K562 (cell line): ENCODE data around the gene RPL22. TPM values are rescaled to one million over a fixed set of nuclear protein-coding genes. Genes with fewer than 3 reads are reported as not detected.

Experiments used
- ATAC-seq: fragments of 200-7000 bp; cut with Tn5 transposase; 3 replicates; pipeline ENCODE4 v1.9.1; 2020; ENCODE audit warnings: moderate library complexity
- BruUV-seq: library from RNA; stranded (reverse); fragments of 400-500 nt; replicated peaks from 2 replicates; lab custom pipeline; 2021; lab: Mats Ljungman, UMichigan
- CTCF ChIA-PET: fragments of 300-600 bp; formaldehyde crosslinking; extraction: SDS; loops from one replicate; lab custom pipeline; 2021; ENCODE audit warnings: low intra/inter-chr PET ratio; lab: Yijun Ruan, JAX
- POLR2A ChIA-PET: fragments of 300-600, 350-650 bp; sonication (Branson Sonifier 250); formaldehyde crosslinking; extraction: SDS; loops from one replicate; lab custom pipeline; 2021; ENCODE audit warnings: antibody characterized with exemption, inconsistent platforms; lab: Yijun Ruan, JAX
- DNase-seq, 4 experiments: peaks; one replicate each; pipeline versions ENCODE4 v3.0.0 to v3.0.0-alpha.2; 2011 to 2018; ENCODE audit warnings: low spot score in 3 of 4, mixed read lengths in 3 of 4; ENCODE audit errors: extremely low read depth in 1 of 4
- FAIRE-seq: peaks from 2 replicates; lab custom pipeline; 2011; peaks lifted over from hg19 to GRCh38; lab: Jason Lieb, UNC
- H2AFZ ChIP-seq: 2 replicates; pipeline ENCODE4 v1.6.0; 2011; ENCODE audit warnings: low read depth, low read length, control low read depth, inconsistent platforms
- H3K27ac ChIP-seq: fragments of 200-600 bp; 3 replicates; pipeline ENCODE4 v1.8.0; 2011; ENCODE audit warnings: low read depth, mild to moderate bottlenecking, control low read depth, inconsistent platforms, low read length, moderate library complexity, mixed read lengths; ENCODE audit errors: extremely low read depth
- H3K27me3 ChIP-seq, 2 experiments: fragments of 300-600 bp in 1 of 2; 2 replicates in 1 of 2; 3 replicates in 1 of 2; pipeline versions ENCODE4 v1.6.0 to v1.8.0; 2011; ENCODE audit warnings: inconsistent platforms in 2 of 2, low read length in 2 of 2, mild to moderate bottlenecking in 1 of 2, mixed read lengths in 1 of 2, moderate library complexity in 1 of 2; ENCODE audit not compliant: control insufficient read depth in 2 of 2, insufficient read depth in 2 of 2
- H3K36me3 ChIP-seq: fragments of 300-600 bp; 3 replicates; pipeline ENCODE4 v1.8.0; 2011; ENCODE audit warnings: mild to moderate bottlenecking, low read length, inconsistent platforms; ENCODE audit not compliant: control insufficient read depth, insufficient read depth
- H3K4me1 ChIP-seq, 2 experiments: fragments of 200-600 bp in 1 of 2; replicated peaks in 1 of 2; 2 replicates in 1 of 2; 3 replicates in 1 of 2; pipeline versions ENCODE4 v1.5.1 to v1.8.0; 2011; ENCODE audit warnings: inconsistent platforms in 2 of 2, low read length in 2 of 2, mild to moderate bottlenecking in 1 of 2, mixed read lengths in 1 of 2, moderate library complexity in 1 of 2; ENCODE audit not compliant: control insufficient read depth in 2 of 2, insufficient read depth in 2 of 2
- H3K4me2 ChIP-seq: 2 replicates; pipeline ENCODE4 v1.6.1; 2011; ENCODE audit warnings: low read length, control low read depth, inconsistent platforms, mixed read lengths; ENCODE audit not compliant: insufficient read depth
- H3K4me3 ChIP-seq: fragments of 200-600 bp; sonication (generic), shearing (Covaris generic); 2 replicates; pipeline ENCODE4 v1.5.1; 2016; ENCODE audit warnings: control low read depth, inconsistent platforms
- H3K79me2 ChIP-seq: fragments of 200-600 bp; 3 replicates; pipeline ENCODE4 v1.8.0; 2011; ENCODE audit warnings: low read length, inconsistent platforms; ENCODE audit not compliant: control insufficient read depth, insufficient read depth
- H3K9ac ChIP-seq, 2 experiments: 2 replicates each; pipeline versions ENCODE4 v1.6.0 to v1.6.1; 2011; ENCODE audit warnings: low read depth in 2 of 2, low read length in 2 of 2, control low read depth in 1 of 2, inconsistent platforms in 1 of 2, mild to moderate bottlenecking in 1 of 2, mixed read lengths in 1 of 2; ENCODE audit not compliant: insufficient read depth in 1 of 2
- H3K9me1 ChIP-seq: one replicate; pipeline ENCODE4 v1.6.0; 2011; ENCODE audit warnings: inconsistent platforms, mild to moderate bottlenecking, low read length, moderate library complexity; ENCODE audit not compliant: control insufficient read depth, insufficient read depth
- H3K9me3 ChIP-seq: replicated peaks from 2 replicates; pipeline ENCODE4 v1.5.1; 2011; ENCODE audit warnings: low read depth, low read length, inconsistent platforms; ENCODE audit not compliant: control insufficient read depth, insufficient read depth
- H4K20me1 ChIP-seq: replicated peaks from 2 replicates; pipeline ENCODE4 v1.6.1; 2011; ENCODE audit warnings: low read length, inconsistent platforms, mixed read lengths; ENCODE audit not compliant: control insufficient read depth, insufficient read depth
- FUS ChIP-seq: fragments of 200-400 bp; formaldehyde crosslinking; optimal IDR thresholded peaks from 2 replicates; pipeline ENCODE3; 2017; ENCODE audit warnings: low read depth, low read length
- MAFG ChIP-seq: fragments of 450-650 bp; conservative IDR thresholded peaks from 2 replicates; pipeline ENCODE4 v1.6.1; 2016; ENCODE audit warnings: missing genetic modification characterization, missing compliant biosample characterization
- MBD1 ChIP-seq: fragments of 250-450 bp; sonication (Bioruptor Pico); IDR thresholded peaks from 2 replicates; pipeline ENCODE4 v1.8.0; 2022; ENCODE audit warnings: inconsistent platforms
- NFRKB ChIP-seq: fragments of 450-650 bp; IDR thresholded peaks from 2 replicates; pipeline ENCODE4 v1.6.1; 2016; ENCODE audit warnings: low read depth
- NFYB ChIP-seq: IDR thresholded peaks from 2 replicates; pipeline ENCODE4 v1.6.1; 2011; ENCODE audit warnings: mild to moderate bottlenecking, moderate library complexity; ENCODE audit not compliant: insufficient read length; ENCODE audit errors: extremely low read depth
- NR2C1 ChIP-seq, 2 experiments: fragments of 450-650 bp; IDR thresholded peaks; 2 replicates each; pipeline ENCODE4 v1.6.1; 2017; ENCODE audit warnings: mild to moderate bottlenecking in 2 of 2, antibody characterized with exemption in 1 of 2, inconsistent platforms in 1 of 2, missing compliant biosample characterization in 1 of 2, missing genetic modification characterization in 1 of 2
- PKNOX1 ChIP-seq: fragments of 450-650 bp; IDR thresholded peaks from 2 replicates; pipeline ENCODE4 v1.6.1; 2016
- TCF3 ChIP-seq: sonication (generic); formaldehyde crosslinking; IDR thresholded peaks from 2 replicates; pipeline ENCODE4 v1.4.0; 2020; ENCODE audit warnings: mild to moderate bottlenecking, missing genetic modification reagents
- TGIF2 ChIP-seq: sonication (generic); formaldehyde crosslinking; IDR thresholded peaks from 2 replicates; pipeline ENCODE4 v1.8.1; 2022; ENCODE audit warnings: mild to moderate bottlenecking, missing genetic modification reagents, moderate library complexity
- ZBTB26 ChIP-seq: fragments of 450-650 bp; formaldehyde crosslinking; IDR thresholded peaks from 2 replicates; pipeline ENCODE4 v1.4.0; 2022; ENCODE audit warnings: missing genetic modification characterization
- ZNF384 ChIP-seq: IDR thresholded peaks from 2 replicates; pipeline ENCODE4 v1.6.1; 2012; ENCODE audit warnings: low read depth, low read length, improper control_type of control experiment
- ZNF395 ChIP-seq: fragments of 200-800 bp; sonication (Bioruptor generic); IDR thresholded peaks from 2 replicates; pipeline ENCODE4 v1.6.1; 2017; ENCODE audit warnings: missing genetic modification characterization, missing compliant biosample characterization
- WGBS: fragments of 100-300 bp; shearing (Covaris generic); methylation state at CpG from one replicate; pipeline ENCODE4 v1.1.6; 2016; ENCODE audit warnings: low coverage, mixed read lengths; ENCODE audit not compliant: insufficient coverage; ENCODE audit errors: missing lambda C conversion rate; 5-methylcytosine and 5-hydroxymethylcytosine counted together
- in situ Hi-C: fragments of 300-500 bp; cut with MboI; formaldehyde crosslinking; loops from 4 replicates; pipeline ENCODE4 v1.15.0; 2018; ENCODE audit warnings: inconsistent platforms, mixed read lengths
- intact Hi-C: fragments of 100-400 bp; cut with micrococcal nuclease; formaldehyde crosslinking; loops from 2 replicates; pipeline ENCODE4 v1.14.2; 2022
- polyA plus RNA-seq, 8 experiments: library from polyadenylated mRNA; depleted of rRNA in 4 of 8; stranded (reverse) in 5 of 8; unstranded in 3 of 8; fragments of >200 nt; fragmentation: Nextera tagmentation in 2 of 8; fragmentation: Illumina TruSeq in 1 of 8; extraction: Ambion mirVana in 2 of 8; extraction: Trizol in 1 of 8; gene quantifications; 2 replicates each; pipeline versions ENCODE4 v1.2.1 to v1.2.3, GENCODE V29; 2011 to 2014; ENCODE audit warnings: inconsistent platforms in 1 of 8, missing spikeins in 1 of 8
- total RNA-seq, 7 experiments: library from RNA; depleted of rRNA in 6 of 7; stranded (reverse); fragments of >200 nt in 6 of 7; fragmentation: Illumina TruSeq in 2 of 7; extraction: Trizol in 2 of 7; gene quantifications; 2 replicates each; pipeline versions ENCODE4 v1.2.1 to v1.2.3, GENCODE V29; 2011 to 2021; ENCODE audit warnings: low replicate concordance in 1 of 7

RPL22 gene
- total and polyA plus RNA-seq, 9 of the 15 experiments (the other 6 are each of a cell fraction or from before 2014, with no cell fraction given): 467 to 1,165 (median 607) TPM

GRCh38 chr1:6185151-6185550 is 14.2 kb downstream of the RPL22 start:
- ATAC-seq (no peak), DNase-seq (no peak), FAIRE-seq (no peak)
- Histone ChIP-seq H3K4me1 (peaks cover 3 to 9% of the 10 kb centered on the region in 2 experiments; a peak in 3 of 5 replicates), H3K9ac (no peak overlapping the region), H3K79me2 (peaks cover 34% of the 10 kb centered on the region), H3K9me3 (no peaks in the 10 kb centered on the region), H4K20me1 (peaks cover 48% of the 10 kb centered on the region), H3K9me1 (peaks cover 5% of the 10 kb centered on the region), H3K4me3 (no peak overlapping the region), H3K4me2 (no peak overlapping the region), H3K36me3 (peaks cover 57% of the 10 kb centered on the region), H3K27me3 (no peaks in the 10 kb centered on the region), H3K27ac (no peak overlapping the region), H2AFZ (no peak overlapping the region)
- BruUV-seq: no TSS peak
- POLR2A ChIA-PET: interaction anchor here (0.7 to 1.1 kb wide), 8 partner anchors 9 to 132 kb away, joined by 3 to 6 read pairs (median 4); no protein-coding TSS in a partner anchor
- WGBS: 80% methylated on average over 3 of the region's 3 CpGs
- in situ Hi-C loops: no loop called here
- CTCF ChIA-PET: no interaction called here
- intact Hi-C loops: loop anchor here (1.0 kb wide), 1 partner anchor 132 kb away; no protein-coding TSS in a partner anchor
- TF ChIP-seq TGIF2: no peak
- TF ChIP-seq NFRKB: no peak
- no peak for TF ChIP-seq ZBTB26 (CRISPR knock-in tag)
- no peak for TF ChIP-seq TCF3 (CRISPR knock-in tag)
- TF ChIP-seq ZNF384: no peak
- TF ChIP-seq NFYB: no peak
- no peak for TF ChIP-seq MBD1
- TF ChIP-seq ZNF395: no peak
- no peak for TF ChIP-seq NR2C1 (IDR thresholded peaks at IDR 0.05)
- TF ChIP-seq NR2C1 (tag; IDR thresholded peaks at IDR 0.05): no peak
- TF ChIP-seq PKNOX1: no peak
- no peak for TF ChIP-seq MAFG (tag)
- no peak for TF ChIP-seq FUS
